HG02763 (cell line): ENCODE data around the gene ZMAT5.
"Not testable (repeated sequence)": the region's sequence is repeated elsewhere in the genome, so short reads cannot be mapped to it uniquely, and the experiment has no call there.

Experiments used
- ATAC-seq: cut with Tn5 transposase; IDR thresholded peaks from one replicate; pipeline ENCODE4 v1.9.1; 2021; ENCODE audit warnings: mild to moderate bottlenecking, moderate library complexity; ENCODE audit not compliant: unreplicated experiment

Gene ZMAT5

DNA sequence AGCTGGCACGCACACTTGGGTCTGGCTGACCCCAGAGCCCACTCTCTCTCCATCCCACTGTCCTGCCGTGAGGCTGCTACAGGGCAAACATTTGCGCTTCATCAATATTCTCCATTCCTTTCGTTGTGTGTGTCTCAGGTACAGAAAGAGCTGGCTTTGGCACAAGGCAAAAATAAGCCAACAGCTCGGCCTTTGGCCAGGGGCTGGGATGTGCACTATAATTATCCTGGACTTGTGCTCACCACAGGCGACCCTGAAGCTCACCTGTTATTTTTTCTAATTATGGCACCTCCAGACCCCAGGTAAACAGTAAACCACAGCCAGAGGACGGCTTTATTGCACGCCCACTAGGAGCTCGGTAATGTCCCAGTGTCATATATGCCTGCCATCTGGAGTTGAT, 10.9 kb downstream of the ZMAT5 start:
- no peak for ATAC-seq

DNA sequence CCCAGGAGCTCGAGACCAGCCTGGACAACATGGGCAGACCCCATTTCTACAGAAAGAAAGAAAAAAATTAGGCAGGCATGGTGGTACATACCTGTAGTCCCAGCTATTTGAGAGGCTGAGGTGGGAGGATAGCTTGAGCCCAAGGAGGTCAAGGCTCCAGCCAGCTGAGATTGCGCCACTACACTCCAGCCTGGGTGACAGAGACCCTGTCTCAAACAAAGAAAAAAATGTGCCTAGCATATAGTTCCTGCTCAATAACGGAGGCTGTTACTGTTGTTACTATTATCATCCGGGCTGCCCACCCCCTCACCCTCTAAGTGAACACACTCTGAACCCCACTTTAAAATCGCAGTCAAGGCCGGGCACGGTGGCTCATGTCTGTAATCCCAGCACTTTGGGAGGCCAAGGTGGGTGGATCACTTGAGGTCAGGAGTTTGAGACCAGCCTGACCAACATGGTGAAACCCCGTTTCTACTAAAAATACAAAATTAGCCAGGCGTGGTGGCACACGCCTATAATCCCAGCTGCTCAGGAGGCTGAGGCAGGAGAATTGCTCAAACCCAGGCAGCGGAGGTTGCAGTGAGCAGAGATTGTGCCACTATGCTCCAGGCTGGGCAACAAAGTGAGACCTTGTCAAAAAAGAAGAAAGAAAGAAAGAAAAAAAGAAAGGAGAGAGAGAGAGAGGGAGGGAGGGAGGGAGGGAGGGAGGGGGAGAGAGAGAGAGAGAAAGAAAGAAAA, 12.0 kb downstream of the ZMAT5 start:
- ATAC-seq, result not testable (repeated sequence)

DNA sequence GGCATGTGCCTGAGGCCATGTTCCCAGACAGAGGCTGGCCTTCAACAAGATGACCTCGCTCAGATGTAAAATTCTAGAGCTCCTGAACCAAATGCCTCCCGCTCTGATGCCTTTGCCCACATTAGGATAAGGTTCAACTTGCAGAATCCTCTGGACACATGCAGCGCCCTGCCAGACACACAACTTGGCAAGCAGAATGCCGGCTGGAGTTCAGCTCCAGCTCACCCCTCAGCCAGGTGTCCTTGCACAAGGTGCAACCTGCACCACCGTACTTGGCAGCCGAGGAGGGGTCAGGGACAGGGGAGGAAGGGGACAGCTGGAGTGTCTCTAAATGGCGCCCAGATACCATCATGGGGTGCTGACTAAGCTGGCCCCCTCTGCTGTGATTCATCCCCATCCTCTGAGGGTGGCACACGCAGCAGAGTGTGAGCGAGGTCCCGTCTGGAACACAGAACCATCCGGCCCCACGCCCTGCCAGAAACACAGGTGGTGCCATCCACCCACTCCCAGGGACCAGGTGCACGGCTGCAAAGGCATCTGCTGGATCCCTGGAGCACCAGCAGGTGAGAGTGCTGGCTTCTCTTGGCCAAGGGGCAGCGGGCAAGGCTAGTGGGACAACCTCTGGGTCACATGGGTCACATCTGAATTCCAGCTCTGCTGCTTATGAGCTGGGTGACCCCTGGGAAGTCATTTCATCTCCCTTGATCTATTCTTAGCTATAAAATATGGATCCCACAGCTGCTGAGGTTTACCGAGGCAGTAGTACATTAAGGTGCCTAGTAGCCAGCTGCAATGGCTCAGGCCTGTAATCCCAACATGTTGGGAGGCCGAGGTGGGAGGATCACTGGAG, 12.8 kb downstream of the ZMAT5 start:
- no peak for ATAC-seq

DNA sequence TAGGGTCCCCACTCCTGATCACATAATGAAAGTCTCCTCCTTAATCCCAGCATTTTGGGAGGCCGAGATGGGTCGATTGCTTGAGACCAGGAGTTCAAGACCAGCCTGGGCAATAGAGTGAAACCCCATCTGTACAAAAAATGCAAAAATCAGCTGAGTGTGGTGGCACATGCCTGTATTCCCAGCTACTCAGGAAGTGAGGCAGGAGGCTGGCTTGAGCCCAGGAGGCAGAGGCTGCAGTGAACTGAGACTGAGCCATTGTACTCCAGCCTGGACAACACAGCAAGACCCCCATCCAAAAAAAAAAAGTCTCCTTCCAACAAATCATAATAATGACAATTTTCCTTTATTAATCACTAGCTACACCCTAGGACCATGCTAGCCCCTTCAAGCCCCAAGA, 15.1 kb downstream of the ZMAT5 start:
- ATAC-seq, result no peak

DNA sequence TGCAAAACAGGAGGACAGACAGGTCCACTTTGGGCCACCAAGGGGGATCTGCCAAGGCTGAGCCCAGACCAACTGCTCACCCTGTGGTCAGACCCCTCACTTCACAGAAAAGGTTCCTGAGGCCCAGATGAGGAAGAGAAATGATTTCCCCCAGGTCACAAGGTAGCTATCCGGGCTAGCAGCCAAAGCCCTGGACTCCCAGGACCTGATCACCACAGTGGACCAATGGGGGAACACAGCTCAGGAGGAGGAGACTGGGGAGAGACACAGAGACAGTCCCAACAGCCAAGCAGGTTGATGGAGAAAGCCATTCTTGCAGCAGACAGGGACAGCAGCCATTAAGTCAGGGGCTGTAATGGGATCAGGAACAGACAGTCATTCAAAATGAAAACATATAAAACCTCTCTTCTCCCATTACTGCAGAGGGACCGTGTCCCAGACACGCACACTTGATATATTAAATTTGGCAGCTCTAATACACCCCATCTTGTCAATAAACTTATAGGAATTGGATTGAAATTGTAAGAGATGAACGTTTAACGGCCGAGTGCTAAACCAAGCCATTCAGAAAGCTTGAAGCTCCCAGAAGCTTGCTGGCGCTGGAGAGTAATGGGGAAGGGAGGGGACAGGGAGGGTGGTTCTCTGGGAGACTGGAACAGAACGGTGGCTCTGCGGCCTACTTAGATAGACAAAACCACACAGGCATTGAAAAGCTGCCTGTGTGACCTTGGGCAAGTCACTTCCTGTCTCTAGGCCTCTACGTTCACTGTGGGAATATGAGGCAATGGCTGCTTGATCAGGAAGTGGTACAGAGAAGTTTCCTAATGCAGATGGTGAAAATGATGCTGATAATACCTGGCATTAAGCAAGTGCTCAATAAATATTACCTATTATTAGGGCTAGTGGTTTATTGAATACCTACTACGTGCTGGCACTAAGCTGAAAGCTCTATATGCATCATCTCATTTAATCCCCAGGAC, 16.0 kb downstream of the ZMAT5 start:
- no peak for ATAC-seq

GRCh38 chr22:29750029-29750428, 16.8 kb downstream of the ZMAT5 start:
- ATAC-seq, result no peak

DNA sequence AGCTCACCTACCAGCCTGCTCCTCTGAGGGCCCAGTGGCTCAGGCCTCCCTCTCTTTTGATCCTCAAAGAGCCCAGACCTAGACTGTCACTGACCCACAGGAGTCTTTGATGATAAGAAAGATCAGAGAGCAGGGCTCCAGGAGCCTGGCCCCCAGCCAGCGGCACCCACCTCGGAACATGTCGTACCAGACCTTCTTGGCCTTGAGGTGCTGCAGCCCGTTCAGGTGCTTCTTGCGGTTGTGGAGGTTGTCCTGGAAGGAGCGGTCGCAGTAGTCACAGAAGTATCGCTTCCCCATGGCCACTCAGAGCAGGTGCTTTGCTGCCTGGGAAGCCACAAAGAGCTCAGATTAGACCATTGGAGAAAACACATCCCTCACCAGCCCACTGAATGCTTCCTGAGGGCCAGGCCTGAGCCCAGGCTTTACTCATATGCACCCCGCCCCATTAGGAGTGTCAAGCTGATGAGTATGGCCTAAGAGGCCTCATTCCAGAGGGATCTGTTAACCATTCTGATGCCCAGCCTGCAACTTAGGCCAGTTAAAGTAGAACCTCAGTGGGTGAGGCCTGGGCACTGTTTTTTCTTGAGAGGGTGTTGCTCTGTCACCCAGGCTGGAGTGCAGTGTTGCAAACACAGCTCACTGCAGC, 18.4 kb downstream of the ZMAT5 start:
- ATAC-seq, result no peak

- no peak for ATAC-seq
These were observed 19.0 kb downstream of the ZMAT5 start for GRCh38 chr22:29747832-29748231.

DNA sequence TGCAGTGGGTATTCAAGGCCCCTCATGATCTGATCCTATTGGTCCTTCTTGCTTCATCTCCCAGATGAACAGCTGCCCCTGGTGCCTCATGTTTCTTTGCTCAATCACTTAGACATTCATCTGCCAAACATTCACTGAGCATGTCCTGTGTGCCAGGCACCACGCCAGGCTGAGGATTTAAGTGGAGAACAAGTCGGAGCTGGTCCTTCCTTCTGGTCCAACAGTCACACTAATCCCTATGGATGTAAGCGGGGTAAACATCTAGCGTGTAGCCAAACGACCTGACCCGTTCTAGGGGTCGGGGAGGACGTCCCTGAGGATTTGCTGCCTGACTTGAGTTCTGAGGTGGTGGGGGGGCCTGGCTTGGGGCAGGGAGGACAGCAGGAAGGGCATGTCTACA, 21.9 kb downstream of the ZMAT5 start:
- ATAC-seq, result no peak

- ATAC-seq, result no peak
These were observed 24.5 kb downstream of the ZMAT5 start for GRCh38 chr22:29742326-29742725.

- no peak for ATAC-seq
These were observed 24.9 kb downstream of the ZMAT5 start for GRCh38 chr22:29741926-29742325.

DNA sequence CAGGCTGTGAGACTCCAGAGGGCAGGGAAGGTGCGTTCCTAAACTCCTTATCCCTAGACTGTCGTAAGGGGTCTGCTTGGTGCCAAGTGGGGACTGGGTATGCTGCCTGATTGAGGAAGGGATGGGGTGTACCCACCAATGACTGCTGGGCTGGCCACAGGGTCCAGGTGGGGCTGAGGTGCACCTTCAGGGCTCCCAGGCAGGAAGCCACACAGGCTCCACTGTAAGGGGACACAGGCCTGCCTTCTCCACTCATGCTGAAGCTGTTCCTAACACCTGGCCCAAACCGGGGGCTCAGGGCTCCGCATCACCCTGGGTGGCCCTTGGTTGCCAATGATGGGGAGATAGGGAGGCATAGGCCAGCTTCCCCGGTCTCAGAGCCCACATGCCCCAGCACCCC, 26.6 kb downstream of the ZMAT5 start:
- ATAC-seq, result no peak

DNA sequence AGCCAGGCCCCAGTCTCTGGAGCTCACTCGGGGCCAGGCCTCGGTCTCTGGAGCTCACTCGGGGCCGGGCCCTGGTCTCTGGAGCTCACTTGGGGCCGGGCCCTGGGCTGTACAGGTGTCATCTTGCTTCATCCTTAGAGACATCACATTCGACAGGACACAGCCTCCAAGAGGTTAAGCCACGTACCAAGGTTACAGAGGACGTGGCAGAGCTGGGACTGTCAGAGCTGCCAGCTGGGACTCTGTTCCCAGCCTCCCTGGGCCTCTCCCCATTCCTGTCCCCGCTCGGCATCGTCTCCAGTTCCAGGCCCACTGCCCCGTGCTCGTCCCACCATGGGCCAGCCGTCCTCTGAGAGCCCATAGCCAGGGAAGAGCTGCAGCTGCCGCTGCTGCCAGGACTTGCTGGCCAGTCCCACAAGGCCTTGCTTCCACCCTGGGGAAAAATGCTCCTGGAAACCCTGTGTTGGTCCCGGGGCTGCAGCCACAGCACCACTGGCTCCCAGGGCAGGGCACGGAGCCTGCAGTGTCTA, 27.4 kb downstream of the ZMAT5 start:
- ATAC-seq, result no peak

DNA sequence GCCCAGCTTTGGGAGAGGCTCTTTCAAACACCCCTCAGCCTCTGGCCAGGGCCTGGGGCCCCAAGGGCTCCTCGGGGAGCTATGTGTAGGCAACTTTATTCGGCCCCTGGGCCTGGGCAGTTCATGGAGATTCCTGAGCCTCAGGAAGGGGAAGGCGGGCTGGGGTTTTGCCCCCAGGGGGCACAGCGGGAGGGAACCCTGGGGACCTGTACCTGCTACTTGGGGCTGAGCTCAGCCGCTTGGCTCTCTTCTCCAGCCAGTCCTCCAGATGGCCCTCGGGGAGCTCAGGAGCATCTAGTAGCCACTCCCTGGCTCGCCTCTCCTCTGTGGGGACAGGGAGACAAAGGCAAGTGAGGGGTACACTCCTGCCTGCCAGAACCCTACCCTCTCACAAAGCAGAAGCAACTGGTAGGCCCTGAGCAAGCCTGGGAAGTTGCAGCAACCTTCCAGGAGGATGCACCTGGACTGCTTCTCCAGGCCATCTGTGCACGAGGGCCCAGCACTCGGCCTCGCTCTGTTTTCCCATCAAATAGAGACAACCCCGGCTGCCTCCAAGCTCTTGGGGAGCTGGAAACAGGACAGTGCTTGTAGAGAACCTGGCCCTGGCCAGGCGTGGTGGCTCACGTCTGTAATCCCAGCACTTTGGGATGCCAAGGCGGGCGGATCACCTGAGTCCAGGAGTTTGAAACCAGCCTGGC, 28.5 kb downstream of the ZMAT5 start:
- ATAC-seq, result no peak

- ATAC-seq, result no peak
These were observed 29.3 kb downstream of the ZMAT5 start for GRCh38 chr22:29737251-29738117.

- ATAC-seq, result no peak
These were observed 31.4 kb downstream of the ZMAT5 start for GRCh38 chr22:29735416-29735815.

DNA sequence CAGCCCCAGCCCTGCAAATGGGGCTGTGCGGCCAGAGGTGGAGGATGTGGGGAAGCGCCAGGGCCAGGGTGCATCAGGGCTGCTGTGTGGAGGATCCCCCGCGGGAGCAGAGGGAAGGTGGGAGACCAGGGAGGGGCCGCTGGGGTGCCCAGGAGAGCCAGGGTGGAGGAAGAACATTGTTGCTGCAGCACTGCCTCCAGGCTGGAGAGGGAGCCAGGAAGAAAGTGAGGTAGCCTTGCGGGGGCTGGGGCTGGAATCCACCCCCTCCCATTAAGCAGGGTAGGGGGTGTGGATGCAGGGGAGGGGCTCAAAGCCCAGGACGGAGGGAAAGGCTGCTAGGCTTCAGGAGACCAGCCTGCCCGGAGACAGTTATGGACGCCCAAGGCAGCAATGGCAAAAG, 32.0 kb downstream of the ZMAT5 start:
- no peak for ATAC-seq

DNA sequence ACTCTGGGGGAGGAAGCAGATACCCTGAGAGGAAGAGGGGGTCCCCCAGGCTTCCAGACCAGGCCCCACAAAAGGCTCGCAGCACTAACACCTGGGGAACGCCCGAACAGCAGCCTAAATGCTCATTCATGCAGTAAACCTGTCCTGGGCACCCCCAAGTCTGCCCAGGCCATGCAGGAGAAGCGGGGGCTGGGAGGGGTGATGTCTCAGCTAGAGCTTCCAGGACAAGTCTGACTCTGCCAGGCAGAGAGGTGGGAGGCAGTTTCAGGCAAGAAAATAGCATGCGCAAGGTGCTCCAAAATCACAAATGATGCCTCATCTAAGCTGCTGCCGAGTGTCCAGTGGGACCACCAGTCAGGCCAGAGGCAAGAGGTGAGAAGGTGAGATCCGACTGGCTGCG, 32.4 kb downstream of the ZMAT5 start:
- ATAC-seq, result no peak
